Hippocampal formation (tissue), 2 donors: Measurements from ENCODE around the gene LRRC71.
A peak's percentile ranks its signal among the peaks of the same experiment; 100 is the strongest.

Experiments used
- DNase-seq, 2 donors: peaks; one replicate each; lab custom pipeline; 2025; lab: John Stamatoyannopoulos, UW

LRRC71 gene

DNA sequence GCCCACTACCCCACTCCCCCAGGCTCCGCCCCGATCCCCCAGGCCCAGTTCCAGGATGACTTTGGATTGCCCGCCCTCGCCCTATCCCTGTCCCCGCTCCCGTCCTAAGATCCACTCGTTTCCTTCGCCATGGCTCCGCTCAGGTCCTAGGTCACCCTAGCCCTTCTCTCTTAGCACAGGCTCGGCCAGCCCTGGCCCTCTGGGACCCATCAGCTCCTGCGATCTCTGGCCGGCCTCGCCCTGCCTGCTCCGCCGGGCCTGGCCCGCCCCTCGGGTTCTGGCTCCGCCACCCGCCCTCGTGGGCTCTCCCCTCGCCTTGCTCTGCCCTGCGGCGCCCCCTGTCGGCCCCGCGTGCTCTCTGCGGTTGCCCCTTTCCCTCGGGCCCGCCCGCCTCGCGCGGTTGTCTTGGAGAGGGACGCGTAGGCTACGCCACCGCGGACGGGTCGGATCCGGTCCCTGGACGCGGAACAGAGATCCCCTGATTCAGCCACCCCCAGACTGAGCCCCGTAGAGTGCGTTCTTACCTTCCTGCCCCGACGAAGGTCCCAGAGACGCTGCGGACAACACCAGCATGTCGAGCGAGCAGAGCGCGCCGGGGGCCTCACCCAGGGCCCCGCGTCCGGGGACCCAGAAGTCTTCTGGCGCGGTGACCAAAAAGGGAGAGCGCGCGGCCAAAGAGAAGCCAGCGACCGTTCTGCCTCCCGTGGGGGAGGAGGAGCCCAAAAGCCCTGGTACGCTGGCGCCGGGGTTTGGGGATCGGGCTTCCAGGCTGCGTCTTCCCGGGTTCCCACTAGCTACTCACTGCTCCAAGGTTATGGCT, at the start of gene LRRC71:
Gene LRRC71, plus strand, starts transcription at position 400 of the 820 bp plus-strand sequence. Its CDS starts 172 bp downstream, at position 572.
- DNase-seq = peak; percentile 13 to 19

DNA sequence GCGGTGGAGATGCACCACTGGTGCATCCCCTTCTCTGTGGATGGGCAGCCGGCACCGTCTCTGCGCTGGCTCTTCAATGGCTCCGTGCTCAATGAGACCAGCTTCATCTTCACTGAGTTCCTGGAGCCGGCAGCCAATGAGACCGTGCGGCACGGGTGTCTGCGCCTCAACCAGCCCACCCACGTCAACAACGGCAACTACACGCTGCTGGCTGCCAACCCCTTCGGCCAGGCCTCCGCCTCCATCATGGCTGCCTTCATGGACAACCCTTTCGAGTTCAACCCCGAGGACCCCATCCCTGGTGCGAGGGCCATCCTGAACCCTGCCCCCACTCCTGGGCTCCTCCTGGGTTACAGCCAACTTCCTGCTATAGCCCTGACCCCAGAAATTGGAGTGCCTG, 46.8 kb upstream of the LRRC71 start:
- DNase-seq = no peak

DNA sequence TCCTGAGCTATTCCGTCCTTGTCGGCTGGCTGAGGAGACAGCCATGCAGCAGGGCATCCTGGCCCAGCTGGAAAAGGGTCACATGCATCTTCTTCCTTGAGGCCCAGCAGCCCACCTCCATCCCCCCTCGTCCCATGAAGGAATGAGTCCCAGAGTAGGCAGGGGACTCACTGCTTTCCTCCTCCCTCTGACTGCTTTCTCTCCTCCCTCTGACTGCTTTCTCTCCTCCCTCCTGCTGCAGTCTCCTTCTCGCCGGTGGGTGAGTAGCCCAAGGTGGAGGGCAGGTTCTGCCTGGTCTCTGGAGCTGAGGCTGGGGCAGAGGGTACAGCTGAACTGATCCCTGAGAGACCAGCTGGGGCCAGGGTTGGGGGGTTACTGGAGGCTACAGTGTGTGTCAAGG, 46.3 kb upstream of the LRRC71 start:
- no peak for DNase-seq

DNA sequence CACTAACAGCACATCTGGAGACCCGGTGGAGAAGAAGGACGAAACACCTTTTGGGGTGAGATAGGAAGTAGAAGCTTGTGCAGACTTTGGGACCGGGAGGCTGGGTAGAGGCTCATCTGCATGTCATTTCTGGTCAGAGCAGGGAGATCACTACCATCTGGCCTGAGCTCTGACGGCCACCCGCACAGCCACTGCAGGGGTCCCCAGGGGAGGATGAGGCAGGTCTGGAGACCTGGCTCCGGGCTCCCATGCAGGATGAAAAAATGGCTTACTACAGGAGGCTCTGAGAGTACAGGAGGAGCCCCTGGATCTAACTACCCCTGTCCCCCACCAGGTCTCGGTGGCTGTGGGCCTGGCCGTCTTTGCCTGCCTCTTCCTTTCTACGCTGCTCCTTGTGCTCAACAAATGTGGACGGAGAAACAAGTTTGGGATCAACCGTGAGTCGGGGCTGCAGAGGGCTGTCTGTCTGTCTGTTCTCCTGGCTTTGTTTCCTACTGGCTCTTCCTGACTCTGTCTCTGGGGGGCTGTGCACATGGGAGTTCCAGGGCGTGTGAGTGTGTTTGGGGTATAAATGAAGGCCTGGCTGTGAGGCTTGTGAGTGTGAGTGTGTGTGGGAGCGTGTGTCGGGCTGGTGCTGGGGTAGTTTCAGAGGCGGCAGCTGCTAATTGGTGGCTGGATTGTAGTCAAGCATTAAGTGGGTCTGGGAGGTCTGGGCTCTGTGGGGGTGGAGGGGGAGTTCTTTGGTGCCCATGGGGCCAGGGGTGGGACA, 45.7 kb upstream of the LRRC71 start:
- DNase-seq = no peak

DNA sequence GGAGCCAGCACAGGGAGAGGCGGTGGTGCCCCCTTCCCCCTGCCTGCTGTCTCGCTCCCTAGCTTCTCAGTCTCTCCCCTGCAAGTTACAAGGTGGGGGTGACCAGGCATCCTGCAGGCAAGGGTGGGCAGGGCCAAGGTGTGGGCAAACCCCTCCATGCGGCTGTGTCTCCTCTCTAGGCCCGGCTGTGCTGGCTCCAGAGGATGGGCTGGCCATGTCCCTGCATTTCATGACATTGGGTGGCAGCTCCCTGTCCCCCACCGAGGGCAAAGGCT, 45.2 kb upstream of the LRRC71 start:
- no peak for DNase-seq

DNA sequence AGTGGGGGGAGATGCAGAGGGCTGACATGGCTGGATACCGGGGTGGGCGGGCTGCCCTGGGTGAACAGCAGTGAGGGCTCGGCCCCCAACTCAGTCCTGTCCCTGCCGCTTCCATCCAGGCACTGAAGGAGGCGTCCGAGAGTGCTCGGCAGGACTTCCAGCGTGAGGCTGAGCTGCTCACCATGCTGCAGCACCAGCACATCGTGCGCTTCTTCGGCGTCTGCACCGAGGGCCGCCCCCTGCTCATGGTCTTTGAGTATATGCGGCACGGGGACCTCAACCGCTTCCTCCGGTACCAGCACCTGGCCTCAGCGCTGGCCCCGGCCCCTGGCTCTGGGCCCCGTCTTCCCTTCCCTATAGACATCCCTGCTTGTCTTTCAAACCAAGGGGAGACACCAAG, 44.2 kb upstream of the LRRC71 start:
- DNase-seq = no peak

DNA sequence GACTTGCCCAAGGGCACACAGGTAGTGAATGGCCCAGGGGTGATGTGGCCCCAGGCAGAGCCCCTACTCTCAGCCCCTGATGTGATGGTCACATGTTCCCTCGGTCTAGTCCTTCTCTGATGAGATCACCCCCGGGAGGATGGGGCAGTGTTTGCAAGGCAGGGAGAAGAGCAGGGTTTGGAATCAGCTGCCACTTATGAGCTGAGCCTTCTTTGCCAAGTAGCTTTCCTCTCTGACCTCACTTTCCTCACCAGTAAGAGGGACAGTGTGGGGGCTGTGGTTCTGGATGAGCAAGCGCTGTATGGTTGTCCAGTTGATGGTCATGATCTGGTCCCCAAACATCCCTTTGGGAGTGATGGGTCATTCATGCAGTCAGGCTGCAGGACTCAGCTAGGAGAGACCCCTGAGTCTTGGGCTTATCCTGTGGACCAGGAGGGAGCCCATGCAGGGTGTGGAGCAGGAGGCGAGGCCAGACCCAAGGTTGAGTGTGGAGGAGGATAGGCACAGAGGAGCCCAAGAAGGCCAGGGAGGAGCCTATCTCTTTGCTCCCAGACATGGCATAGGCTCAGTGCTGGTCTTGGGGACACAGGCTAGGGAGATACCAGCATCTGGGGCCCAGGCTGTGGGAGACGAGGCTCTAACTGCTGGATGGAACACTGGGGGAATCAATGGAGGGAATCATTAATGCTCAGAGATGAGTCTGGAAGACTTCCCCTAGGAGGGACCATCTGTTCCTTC, 42.8 kb upstream of the LRRC71 start:
- DNase-seq = no peak

DNA sequence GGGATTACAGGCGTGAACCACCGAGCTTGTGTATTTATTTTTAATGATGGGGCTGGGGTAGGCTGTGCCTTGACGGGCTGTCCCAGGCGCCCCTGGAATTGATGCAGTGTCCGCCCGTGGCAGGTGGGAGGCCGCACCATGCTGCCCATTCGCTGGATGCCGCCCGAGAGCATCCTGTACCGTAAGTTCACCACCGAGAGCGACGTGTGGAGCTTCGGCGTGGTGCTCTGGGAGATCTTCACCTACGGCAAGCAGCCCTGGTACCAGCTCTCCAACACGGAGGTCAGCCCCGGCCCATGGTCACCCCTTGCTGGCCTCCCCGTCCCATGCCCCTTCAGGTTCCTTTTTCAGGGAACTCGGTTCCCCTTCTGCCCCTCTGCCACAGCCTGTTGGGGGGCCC, 40.6 kb upstream of the LRRC71 start:
- no peak for DNase-seq

DNA sequence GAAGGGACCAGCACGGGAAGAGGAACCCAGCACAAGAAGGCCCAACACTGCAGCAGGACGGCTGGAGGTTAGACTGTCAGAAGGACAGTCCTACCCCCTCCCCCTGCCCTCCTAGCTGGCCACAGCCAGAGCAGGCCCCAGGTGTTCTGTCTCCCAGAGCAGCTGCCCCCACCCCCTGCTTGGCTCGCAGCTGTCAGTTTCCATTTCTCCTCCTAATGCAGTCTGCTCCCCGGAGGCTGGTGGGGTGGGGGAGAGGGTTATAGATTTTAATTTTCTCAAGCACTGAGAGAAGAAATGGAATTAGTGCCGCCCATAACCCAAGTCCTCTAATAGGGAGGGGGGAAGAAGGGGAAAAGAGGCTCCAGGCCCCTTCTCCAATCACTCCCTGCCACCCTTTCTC, 40.0 kb upstream of the LRRC71 start:
- DNase-seq = no peak

DNA sequence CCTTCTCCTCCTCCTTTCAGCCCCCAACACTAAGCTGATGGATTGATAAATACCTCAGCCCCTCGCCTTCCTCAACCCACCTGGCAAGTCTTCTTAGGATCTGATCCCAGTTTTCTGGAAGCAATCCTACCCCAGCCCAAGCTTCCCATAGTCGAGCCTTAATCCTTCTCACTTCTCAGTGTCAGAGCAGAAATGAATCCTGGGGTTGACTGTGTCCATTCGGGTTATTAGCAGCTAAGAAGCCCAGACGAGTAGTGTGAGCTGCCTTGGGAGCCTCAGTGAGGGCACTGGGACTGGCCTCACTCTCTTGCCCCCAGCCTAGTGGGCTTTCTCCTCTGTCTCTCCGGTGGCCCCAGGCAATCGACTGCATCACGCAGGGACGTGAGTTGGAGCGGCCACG, 39.3 kb upstream of the LRRC71 start:
- no peak for DNase-seq

DNA sequence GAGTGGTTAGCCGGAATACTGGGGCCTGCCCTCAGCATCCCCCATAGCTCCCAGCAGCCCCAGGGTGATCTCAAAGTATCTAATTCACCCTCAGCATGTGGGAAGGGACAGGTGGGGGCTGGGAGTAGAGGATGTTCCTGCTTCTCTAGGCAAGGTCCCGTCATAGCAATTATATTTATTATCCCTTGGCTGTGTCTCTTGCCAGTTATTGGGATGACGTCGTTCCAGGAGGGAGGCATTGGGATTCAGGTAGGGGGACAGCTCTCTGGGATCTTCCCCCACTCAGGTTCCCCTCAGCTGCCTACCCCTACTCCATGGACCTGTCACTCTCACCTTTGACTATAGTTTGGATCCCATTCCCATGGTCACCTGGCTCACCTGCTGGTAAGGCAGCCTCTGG, 38.8 kb upstream of the LRRC71 start:
- DNase-seq = no peak

DNA sequence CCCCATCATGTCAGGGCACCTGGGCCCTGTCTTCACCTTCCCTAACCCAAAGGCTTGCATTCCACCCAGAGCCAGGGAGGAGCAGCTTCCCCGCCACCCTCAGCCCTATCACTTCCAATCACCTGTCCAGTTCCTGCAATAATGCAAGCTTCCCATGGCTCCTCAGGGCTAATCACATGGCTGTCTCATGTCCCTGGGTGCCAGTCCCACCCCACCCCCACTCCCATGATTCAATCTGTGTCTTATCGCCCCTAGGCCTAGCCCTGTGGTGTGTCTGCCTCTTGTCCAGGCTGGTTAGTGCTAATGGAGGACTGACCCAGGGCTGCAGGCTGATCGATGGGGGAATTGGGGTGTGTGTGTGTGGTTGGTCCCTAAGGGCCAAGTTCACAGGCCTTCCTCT, 37.9 kb upstream of the LRRC71 start:
- DNase-seq = no peak

DNA sequence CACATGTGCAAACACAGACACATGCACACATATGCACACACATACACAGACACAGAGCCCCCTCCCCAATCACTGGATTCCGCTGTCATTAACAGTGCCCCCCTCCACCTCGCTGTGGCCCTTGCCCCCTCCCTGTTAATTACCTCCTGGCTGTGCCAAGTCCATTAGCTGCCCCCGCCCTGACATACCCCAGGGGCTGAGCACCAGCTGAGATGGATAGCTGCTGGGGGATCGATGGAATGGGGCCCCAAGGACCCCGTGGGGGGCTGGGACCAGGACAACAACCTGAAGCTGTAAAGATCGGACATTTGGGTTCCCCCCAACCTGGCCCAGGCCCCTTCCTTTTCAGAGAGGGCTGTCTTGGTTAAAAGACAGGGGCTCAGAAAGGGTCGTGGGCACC, 36.5 kb upstream of the LRRC71 start:
- no peak for DNase-seq

DNA sequence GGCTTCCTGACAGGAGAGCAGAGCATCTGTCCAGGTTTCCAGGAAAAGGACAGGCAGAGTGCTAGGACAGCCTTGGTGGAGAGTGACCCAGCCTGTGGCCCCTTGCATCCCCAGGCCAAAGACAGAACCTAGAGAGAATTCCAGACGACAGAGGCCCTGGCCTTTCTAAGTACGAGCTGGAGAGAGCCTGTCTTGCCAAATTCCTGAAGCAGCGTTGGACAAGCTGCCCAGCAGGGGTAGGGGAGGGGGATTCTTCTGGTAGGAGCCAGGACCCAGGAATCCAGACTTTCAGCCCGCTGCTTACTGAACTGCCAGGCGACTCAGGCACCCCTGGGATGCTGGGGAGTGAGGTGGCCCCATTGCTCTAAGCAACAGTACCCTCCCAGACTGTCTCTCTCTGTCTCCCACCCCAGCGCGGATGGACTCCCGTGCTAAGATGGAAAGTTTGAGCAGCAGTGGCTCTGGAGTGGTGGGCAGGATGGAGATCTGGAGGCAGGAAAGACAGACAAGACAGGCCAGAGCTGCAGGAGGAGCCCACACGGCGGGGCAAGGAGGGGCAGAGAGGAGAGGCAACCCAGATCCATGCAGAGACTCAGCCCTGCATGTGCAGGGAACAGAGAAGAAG, 35.8 kb upstream of the LRRC71 start:
- no peak for DNase-seq

DNA sequence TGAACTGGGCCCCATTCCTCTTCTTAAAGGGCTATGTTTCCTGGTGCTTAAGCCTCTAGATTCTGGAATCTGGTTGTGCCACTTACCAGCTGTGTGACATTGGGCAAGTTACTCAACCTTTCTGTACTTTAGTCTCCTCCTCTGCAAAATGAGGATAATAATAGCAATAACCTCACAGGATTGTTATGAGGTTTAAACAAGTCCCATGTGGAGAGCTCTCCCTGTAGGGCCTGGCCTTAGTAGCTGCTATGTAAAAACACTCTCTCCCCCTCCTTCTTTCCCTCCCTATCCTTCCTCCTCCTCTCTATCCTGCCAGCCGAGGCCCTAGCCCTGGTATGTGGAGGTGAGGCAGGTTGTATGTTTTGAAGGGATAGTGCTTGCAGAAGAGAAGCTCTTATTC, 35.1 kb upstream of the LRRC71 start:
- no peak for DNase-seq

DNA sequence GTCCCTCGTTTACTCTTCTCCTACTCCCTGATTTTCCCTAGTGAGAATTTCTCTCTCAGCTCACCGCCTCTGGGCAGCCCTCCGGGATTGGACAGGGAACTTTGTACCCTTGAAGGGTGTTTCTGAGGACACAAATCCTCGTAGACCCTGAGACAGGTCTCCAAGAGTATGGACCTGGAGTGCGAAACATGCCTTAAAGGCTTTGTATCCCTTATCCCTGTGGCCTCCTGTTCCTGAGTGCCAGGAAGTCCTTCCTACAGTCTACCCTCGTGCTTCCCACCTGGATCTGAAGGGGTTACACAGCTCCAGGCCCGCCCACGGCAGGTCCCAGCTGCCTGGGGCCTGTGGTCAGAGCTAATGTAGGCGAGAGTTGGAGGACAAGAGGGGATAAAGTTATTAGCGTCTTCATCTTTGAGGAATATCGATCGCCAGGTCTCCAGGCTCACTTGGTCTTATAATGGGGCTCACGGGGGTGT, 34.5 kb upstream of the LRRC71 start:
- DNase-seq = no peak

DNA sequence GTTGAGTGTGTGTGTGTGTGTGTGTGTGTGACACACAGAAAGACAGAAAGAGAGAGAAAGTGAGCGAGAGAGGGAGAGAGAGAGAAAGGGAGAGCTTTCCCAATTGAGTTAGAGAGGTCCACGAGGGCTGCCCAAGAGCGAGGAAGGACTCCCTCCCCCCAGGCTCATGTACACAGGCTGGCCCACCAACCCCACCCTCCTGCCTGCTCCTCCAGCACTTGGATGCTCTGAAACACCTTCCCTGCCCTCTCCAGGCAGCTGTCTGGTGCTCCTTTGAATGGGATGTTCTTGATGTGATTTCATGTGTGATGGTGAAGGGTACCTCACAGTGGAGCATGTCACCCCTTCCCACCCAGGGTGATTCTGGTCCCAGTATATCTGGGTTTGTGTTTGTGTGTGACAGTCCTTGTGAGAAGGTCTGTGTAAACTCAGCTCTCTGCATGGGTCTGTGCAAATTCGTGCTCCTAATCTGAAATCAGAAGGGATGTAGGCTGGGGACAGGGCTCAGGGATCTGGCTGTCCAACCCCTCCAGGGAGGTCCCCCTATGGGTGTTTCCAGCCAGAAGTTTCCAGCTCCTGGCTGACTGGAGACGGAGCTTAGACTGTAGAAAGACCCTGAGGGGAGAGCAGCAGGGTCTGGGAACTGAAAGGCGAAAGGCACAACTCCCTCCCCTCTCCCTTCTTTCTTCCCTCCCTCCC, 33.7 kb upstream of the LRRC71 start:
- no peak for DNase-seq

DNA sequence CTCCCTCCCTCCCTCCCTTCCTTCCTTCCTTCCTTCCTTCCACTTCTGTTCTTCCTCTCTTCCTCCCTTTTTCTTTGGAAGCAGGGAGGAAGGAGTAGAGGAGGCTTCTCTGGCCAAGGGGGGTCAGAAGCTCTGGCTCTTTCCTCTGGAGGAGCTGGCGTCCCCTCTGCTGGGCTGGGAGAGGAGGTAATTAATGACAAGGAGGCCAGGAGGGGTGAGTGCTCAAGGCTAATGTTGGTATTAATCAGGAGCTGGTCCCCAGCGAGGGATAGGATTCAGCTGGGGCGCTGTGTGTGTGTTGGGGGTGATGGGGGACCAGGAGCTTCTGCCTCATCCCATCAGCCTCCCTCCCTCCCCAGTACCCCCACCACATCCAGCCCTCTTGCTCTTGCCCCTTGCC, 33.1 kb upstream of the LRRC71 start:
- DNase-seq = no peak

DNA sequence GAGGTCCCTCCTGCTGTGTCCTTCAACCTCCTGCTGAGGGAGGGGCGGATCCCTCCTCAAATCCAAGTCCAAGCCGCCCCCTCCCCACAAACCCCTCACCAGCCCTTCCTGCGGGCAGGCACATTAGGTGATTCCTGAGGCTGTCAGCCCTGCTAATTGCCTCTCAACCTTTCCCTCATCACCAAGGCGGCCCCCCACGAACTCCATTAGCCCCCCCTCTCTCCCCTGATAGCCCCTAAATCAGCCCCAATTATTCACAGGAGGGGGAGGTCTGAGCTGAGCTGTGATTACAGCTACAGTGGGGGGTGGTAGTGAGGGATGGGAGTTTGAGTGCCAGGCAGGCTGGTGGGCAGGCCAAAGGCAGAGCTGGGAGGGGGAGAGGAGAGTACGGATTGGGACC, 32.7 kb upstream of the LRRC71 start:
- DNase-seq = no peak

DNA sequence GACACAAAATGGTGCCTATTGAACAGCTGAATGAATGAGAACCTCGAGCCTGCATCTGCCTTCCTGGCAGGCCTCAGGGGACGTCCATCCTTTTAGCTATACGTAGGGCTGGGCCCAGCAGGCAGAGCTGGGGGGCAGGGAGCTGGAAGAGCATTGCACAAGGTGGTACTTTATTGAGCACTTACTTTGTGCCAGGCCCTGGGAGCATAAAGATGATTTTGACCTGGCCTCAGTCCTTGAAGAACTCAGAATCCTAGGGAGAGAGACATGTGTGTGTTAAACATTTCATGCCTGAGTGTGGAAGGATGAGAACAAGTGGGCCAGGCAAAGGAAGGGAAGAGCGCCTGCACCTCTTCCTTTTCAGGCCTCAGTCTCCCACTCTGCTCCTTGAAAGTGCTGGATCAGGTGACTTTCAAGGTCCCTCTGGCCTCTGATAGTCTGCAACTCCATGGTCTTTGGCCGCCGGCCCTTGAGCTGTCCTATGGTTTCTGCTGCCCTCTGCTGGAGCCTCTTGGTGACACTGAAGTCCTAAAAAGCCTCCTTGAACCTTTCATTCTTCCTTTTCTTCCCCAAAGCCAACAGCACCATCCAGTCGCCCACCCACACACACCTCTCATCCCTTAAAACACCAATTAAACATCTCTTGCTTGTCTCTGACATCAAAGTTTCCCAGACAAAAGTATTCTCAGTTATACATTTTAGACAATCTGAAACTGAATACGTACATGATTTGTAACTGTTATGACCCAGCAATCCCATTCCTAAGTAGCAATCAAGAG, 30.4 kb upstream of the LRRC71 start:
- peak; percentile 67 to 73 for DNase-seq
